GM19043 (cell line): ENCODE measurements around the gene EPHA2.

Experiments
- ATAC-seq: cut with Tn5 transposase; IDR thresholded peaks from one replicate; pipeline ENCODE4 v1.9.1; 2021; ENCODE audit warnings: low read depth; ENCODE audit not compliant: unreplicated experiment

Gene EPHA2

GRCh38 chr1:16124377-16125087, 31.3 kb downstream of the EPHA2 start:
- no peak for ATAC-seq

DNA sequence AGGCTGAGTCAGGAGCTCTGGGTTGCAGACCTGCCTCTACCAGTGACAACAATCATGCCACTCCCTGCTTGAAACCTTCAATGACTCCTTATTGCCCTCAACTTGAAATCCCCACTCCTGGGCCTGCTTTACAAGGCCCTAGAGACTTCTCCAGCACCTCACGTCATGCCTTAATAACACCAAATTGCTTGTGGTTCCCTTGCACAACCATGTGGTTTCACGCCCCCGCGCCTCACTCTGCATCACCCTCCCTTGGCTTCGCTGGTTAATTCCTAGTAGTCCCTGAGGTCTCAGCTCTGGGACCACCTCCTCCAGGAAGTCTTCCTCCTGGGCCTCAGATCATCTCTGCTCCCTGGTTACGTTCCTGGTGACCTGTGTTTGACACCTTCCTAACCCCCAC, 33.0 kb downstream of the EPHA2 start:
- no peak for ATAC-seq

GRCh38 chr1:16122350-16122881, 33.5 kb downstream of the EPHA2 start:
- no peak for ATAC-seq

DNA sequence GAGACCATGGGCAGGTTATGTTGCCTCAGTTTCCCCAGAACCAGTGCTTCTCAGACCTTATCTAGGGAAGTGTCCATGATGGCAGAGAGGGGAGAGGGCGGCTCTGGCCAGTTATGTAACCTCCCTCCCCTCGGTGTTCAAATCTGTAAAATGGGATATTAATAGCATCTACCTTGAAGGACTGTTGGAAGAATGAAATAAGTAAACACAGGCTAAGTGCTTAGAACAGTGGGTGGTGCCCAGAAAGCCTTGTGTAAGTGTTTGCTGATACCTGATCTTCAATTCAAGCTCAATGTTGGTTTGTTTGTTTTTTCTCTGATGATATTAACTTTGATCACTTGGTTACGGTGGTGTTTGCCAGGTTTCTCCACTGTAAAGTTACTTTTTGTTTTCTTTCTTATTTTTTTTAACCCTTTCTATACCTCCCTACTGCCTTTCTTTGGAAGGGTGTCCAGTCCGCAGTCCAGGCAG, 34.9 kb downstream of the EPHA2 start:
- no peak for ATAC-seq

GRCh38 chr1:16120407-16120806, 35.5 kb downstream of the EPHA2 start:
- no peak for ATAC-seq

GRCh38 chr1:16119926-16120325, 35.9 kb downstream of the EPHA2 start:
- ATAC-seq, result no peak

DNA sequence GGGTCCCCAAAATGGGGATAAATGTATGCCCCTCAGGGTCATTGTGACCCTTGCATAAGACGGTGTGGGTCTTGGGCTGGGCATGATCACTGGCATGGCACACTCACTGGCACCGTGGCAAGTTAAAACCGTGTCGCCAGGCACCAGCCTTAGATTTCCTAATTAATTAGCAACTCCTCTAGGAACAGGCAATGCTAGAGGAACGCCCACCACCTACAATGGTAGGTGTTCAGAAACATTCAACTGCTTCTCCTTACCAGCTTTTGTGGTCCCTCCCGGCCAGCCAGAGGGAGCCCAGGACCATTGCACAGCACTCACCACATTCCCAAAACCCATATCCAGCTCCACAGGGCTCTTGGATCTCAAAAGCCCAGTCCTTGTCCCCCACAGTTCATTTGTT, 36.4 kb downstream of the EPHA2 start:
- no peak for ATAC-seq

GRCh38 chr1:16118706-16119105, 37.2 kb downstream of the EPHA2 start:
- no peak for ATAC-seq

- no peak for ATAC-seq
These were observed 37.9 kb downstream of the EPHA2 start for GRCh38 chr1:16117936-16118335.

DNA sequence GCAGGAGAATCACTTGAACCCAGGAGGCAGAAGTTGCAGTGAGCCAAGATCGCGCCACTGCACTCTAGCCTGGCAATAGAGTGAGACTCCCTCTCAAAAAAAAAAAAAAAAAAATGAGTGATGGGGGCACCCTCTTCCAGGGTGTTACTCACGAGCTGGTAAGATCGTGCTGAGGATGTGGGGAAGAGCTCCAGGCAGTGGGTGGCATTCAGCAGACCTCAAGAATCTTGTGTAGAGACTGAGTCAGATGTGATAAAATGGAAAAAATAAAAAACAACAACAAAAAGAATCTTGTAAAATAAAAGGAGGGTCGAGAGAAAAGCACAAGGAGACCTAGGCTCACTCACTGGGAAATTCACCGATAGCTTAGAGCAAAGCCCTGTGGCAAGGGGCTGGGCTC, 38.5 kb downstream of the EPHA2 start:
- no peak for ATAC-seq

GRCh38 chr1:16116625-16117024, 39.2 kb downstream of the EPHA2 start:
- ATAC-seq, result no peak

GRCh38 chr1:16116002-16116401, 39.9 kb downstream of the EPHA2 start:
- no peak for ATAC-seq

DNA sequence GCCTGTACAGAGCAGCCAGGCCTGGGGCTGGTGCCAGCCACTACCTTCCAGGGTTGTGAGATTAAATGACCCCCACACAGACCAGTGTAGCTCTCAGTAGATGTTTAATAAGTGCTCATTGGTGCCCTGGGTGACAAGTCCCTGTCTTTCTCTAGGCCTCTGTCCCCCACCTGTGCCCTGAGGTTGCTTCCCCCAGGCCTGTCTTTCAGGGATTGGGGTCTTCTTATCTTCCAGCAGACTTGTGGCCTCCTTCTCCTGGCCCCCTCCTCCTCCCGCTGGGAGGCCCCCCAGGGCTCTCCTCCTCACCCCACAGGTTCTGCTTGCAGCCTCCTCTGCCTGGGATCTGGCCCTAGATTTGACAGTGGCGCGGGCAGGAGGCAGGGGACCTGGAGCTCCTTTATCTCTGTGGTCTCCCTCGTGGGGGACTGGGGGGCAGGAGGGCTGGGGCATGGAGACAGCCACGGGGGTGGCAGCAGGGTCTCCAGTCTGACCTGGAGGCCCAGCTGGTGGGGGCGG, 40.3 kb downstream of the EPHA2 start:
- no peak for ATAC-seq

GRCh38 chr1:16114527-16115467, 41.1 kb downstream of the EPHA2 start:
- no peak for ATAC-seq

DNA sequence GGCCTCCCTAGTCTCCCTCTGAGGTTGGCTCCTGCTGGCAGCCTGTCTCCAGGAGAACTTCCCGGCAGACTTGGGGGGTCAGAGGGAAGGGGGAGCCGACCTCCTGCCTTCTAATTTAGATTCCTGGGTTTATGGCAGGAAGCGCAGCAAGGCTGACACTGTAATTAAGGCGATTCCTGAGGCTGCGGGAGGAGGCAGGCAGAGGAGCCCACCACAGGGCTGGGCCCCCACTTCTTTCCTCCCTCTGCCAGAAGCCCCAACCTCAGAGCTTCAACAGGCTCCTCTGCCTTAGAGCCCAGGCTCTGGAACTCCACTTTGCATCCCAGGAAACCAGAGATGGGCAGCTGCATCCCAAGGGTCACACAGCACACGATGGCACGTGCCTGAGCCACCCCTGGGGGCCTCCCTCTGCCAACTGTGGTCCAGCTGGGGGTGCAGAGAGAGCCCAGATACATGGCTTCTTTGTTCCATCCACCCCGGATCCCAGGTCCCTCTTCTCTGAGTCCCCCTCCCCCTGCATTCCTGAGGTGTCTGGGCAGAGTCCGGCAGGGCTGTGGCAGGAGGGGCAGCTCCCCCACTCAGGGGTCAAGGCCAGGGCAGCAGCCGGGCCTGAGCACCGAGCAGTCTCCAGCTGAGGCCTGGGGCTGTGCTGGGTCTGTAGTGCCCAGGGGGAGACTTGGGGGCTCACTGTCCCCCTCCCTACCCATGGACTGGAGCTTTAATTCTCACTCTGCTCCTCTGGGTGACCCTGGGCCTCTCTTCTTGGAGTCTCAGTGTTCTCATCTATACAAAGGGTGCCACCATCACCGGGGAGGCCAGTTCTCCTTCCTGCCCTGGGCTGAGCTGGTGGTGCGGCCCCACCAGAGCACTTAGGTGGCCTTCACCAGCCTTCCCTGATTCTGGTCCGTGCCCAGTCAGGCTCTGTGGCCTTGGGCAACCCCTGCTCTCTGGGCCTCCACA, 43.0 kb downstream of the EPHA2 start:
- no peak for ATAC-seq

DNA sequence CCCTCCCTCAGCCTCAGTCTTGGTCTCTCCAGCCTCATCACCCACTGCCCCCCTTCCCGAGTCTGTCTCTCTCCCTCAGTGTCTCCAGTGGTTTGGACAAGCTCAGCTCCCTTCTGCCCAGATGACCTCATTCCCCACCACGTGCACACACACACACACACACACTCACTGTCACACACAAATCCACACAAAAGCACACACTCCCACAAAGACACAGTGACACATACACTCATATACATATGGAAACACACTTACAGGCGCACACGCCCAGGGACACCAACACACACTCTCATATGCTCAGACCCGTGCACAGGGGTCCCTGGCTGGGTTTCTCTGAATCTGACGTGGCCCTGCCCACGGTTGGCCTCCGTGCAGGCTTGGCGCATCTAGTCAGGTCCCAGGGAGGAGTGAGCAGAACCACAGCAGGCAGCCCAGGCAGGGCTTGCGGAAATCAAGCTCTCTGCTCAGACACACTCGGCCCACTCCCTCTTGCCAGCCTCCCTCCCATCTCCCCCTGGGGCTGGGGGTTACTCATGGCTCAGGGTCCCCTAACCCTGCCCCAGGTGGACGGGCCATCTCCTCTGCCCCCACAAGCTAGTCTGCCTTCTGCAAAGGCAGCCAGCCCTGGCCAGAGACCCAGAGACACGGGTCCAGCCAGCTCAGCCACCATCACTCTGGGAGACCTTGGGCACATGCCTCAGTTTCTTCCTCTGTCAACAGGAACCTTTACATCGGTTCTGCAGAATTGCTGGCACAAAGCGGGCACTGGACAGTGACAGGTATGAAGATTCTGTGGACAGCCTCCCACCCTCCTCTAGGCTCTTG, 43.9 kb downstream of the EPHA2 start:
- ATAC-seq, result no peak

GRCh38 chr1:16110884-16111283, 45.0 kb downstream of the EPHA2 start:
- no peak for ATAC-seq

DNA sequence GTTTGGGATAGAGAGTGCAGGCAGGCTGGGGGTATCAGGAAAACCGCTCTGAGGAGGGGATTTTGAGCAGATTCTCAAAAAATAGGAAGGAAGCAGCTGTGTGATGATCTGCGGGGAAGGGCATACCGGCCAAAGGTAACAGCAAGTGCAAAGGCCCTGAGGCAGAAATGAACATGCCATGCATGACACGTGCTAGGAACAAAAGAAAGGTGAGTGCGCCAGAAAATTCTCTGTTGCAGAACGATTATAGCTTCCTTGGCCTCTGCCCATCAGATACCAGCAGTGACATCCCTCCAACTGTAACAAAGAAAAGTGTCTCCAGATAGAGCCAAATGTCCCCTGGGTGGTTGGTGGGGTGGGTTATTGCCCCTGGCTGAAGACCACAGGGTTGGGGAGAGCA, 45.4 kb downstream of the EPHA2 start:
- no peak for ATAC-seq

GRCh38 chr1:16109571-16109970, 46.3 kb downstream of the EPHA2 start:
- no peak for ATAC-seq
